HepG2 (cell line): ENCODE results near the gene SIAH3. TPM values are rescaled to one million over a fixed set of nuclear protein-coding genes. Genes with fewer than 3 reads are reported as not detected.

Source experiments
- ATAC-seq: fragments of 200-7000 bp; cut with Tn5 transposase; 3 replicates; pipeline ENCODE4 v1.9.1; 2020; ENCODE audit warnings: mild to moderate bottlenecking, moderate library complexity
- BruUV-seq: library from RNA; stranded (reverse); fragments of 400-500 nt; replicated peaks from 2 replicates; lab custom pipeline; 2021; lab: Mats Ljungman, UMichigan
- CTCF ChIA-PET: fragments of 300-600 bp; formaldehyde crosslinking; extraction: SDS; loops from one replicate; lab custom pipeline; 2021; ENCODE audit warnings: low total read pairs, inconsistent platforms, low intra/inter-chr PET ratio; lab: Yijun Ruan, JAX
- POLR2A ChIA-PET: fragments of 350-600 bp; sonication (Branson Sonifier 250); formaldehyde crosslinking; loops from one replicate; lab custom pipeline; 2020; ENCODE audit warnings: antibody characterized with exemption, inconsistent platforms; lab: Yijun Ruan, JAX
- DNase-seq: peaks from one replicate; pipeline ENCODE4 v3.0.0-alpha.2; 2015; ENCODE audit warnings: low spot score
- FAIRE-seq: peaks from 3 replicates; lab custom pipeline; 2011; peaks lifted over from hg19 to GRCh38; lab: Jason Lieb, UNC
- H2AFZ ChIP-seq: one replicate; pipeline ENCODE4 v1.6.1; 2011; ENCODE audit warnings: low read length, inconsistent platforms
- H3K27ac ChIP-seq: fragments of 300-600 bp; 3 replicates; pipeline ENCODE4 v1.8.0; 2011; ENCODE audit warnings: mixed run types, mild to moderate bottlenecking, mixed read lengths, low read length, inconsistent platforms; ENCODE audit not compliant: insufficient read depth; ENCODE audit errors: extremely low read length
- H3K27me3 ChIP-seq, 2 experiments: fragments of 200-600 bp in 1 of 2; 2 replicates in 1 of 2; 3 replicates in 1 of 2; pipeline versions ENCODE4 v1.6.0 to v1.8.0; 2011; ENCODE audit warnings: low read length in 2 of 2, mild to moderate bottlenecking in 2 of 2, moderate library complexity in 2 of 2, inconsistent platforms in 1 of 2; ENCODE audit not compliant: insufficient read depth in 2 of 2, control insufficient read depth in 1 of 2
- H3K36me3 ChIP-seq, 2 experiments: fragments of 200-600 bp in 1 of 2; replicated peaks in 1 of 2; 2 replicates in 1 of 2; 3 replicates in 1 of 2; pipeline versions ENCODE4 v1.5.1 to v1.8.0; 2011; ENCODE audit warnings: low read length in 2 of 2, inconsistent platforms in 1 of 2; ENCODE audit not compliant: insufficient read depth in 2 of 2, control insufficient read depth in 1 of 2
- H3K4me1 ChIP-seq: 2 replicates; pipeline ENCODE4 v1.5.1; 2012; ENCODE audit warnings: low read length, inconsistent platforms; ENCODE audit not compliant: insufficient read depth
- H3K4me2 ChIP-seq: 2 replicates; pipeline ENCODE4 v1.6.0; 2011; ENCODE audit warnings: low read depth, low read length, inconsistent platforms
- H3K4me3 ChIP-seq, 3 experiments: fragments of 200-600 bp in 1 of 3; sonication (generic), shearing (Covaris generic) in 1 of 3; replicated peaks in 1 of 3; 2 replicates each; pipeline ENCODE4 v1.5.1; 2011 to 2016; ENCODE audit warnings: low read length in 3 of 3, inconsistent platforms in 2 of 3, low read depth in 2 of 3, mild to moderate bottlenecking in 2 of 3, control low read depth in 1 of 3, mixed read lengths in 1 of 3; ENCODE audit not compliant: insufficient read depth in 1 of 3
- H3K79me2 ChIP-seq: one replicate; pipeline ENCODE4 v1.6.1; 2011; ENCODE audit warnings: low read length, inconsistent platforms; ENCODE audit not compliant: insufficient read depth
- H3K9ac ChIP-seq: 2 replicates; pipeline ENCODE4 v1.6.0; 2011; ENCODE audit warnings: mild to moderate bottlenecking, low read depth, low read length, inconsistent platforms; ENCODE audit not compliant: insufficient read depth
- H3K9me3 ChIP-seq: 2 replicates; pipeline ENCODE4 v1.5.1; 2012; ENCODE audit warnings: mild to moderate bottlenecking, low read length
- H4K20me1 ChIP-seq: 2 replicates; pipeline ENCODE4 v1.6.0; 2011; ENCODE audit warnings: inconsistent platforms, mild to moderate bottlenecking, low read length, moderate library complexity; ENCODE audit not compliant: insufficient read depth
- EZH2 ChIP-seq: conservative IDR thresholded peaks from 2 replicates; pipeline ENCODE4 v1.6.1; 2012; ENCODE audit warnings: mild to moderate bottlenecking, low read depth, low read length, moderate library complexity
- GLI4 ChIP-seq: sonication (generic); formaldehyde crosslinking; IDR thresholded peaks from 2 replicates; pipeline ENCODE4 v1.5.1; 2020; ENCODE audit warnings: missing genetic modification reagents, mild to moderate bottlenecking, moderate library complexity, borderline replicate concordance
- ISL2 ChIP-seq: sonication (generic); formaldehyde crosslinking; IDR thresholded peaks from 2 replicates; pipeline ENCODE4 v1.5.0; 2020; ENCODE audit warnings: missing genetic modification reagents
- MAFF ChIP-seq: IDR thresholded peaks from 2 replicates; pipeline ENCODE4 v1.6.1; 2011; ENCODE audit warnings: low read depth, low read length, improper control_type of control experiment
- MAFK ChIP-seq, 2 experiments: IDR thresholded peaks in 1 of 2; conservative IDR thresholded peaks in 1 of 2; 2 replicates each; pipeline ENCODE4 v1.6.1; 2011; ENCODE audit warnings: improper control_type of control experiment in 2 of 2, low read length in 2 of 2
- PTBP1 ChIP-seq: fragments of 200-400 bp; formaldehyde crosslinking; IDR thresholded peaks from 2 replicates; pipeline ENCODE4 v1.6.1; 2018; ENCODE audit warnings: low read length, low read depth; ENCODE audit not compliant: poor library complexity, severe bottlenecking
- SYNCRIP ChIP-seq: fragments of 200-400 bp; formaldehyde crosslinking; IDR thresholded peaks from 2 replicates; pipeline ENCODE4 v1.6.1; 2018; ENCODE audit warnings: mild to moderate bottlenecking, low read depth, low read length; ENCODE audit not compliant: insufficient read depth
- TEAD3 ChIP-seq: optimal IDR thresholded peaks from 2 replicates; pipeline ENCODE3; 2016; ENCODE audit warnings: borderline replicate concordance
- THAP8 ChIP-seq: sonication (generic); formaldehyde crosslinking; IDR thresholded peaks from 2 replicates; pipeline ENCODE4 v1.5.1; 2020; ENCODE audit warnings: missing genetic modification reagents, mild to moderate bottlenecking, borderline replicate concordance
- WIZ ChIP-seq: sonication (generic); formaldehyde crosslinking; IDR thresholded peaks from 2 replicates; pipeline ENCODE4 v1.5.1; 2020; ENCODE audit warnings: mild to moderate bottlenecking, missing genetic modification reagents
- ZBTB1 ChIP-seq: sonication (generic); formaldehyde crosslinking; IDR thresholded peaks from 2 replicates; pipeline ENCODE4 v1.4.0; 2020; ENCODE audit warnings: missing genetic modification reagents, borderline replicate concordance
- ZNF224 ChIP-seq: sonication (generic); formaldehyde crosslinking; IDR thresholded peaks from 2 replicates; pipeline ENCODE4 v1.5.0; 2020; ENCODE audit warnings: mild to moderate bottlenecking, missing genetic modification reagents
- ZNF264 ChIP-seq: sonication (generic); formaldehyde crosslinking; IDR thresholded peaks from 2 replicates; pipeline ENCODE4 v1.4.0; 2020; ENCODE audit warnings: missing genetic modification reagents
- ZNF318 ChIP-seq: sonication (generic); formaldehyde crosslinking; IDR thresholded peaks from 2 replicates; pipeline ENCODE4 v1.4.0; 2020; ENCODE audit warnings: mild to moderate bottlenecking, missing genetic modification reagents
- ZNF367 ChIP-seq: sonication (generic); formaldehyde crosslinking; IDR thresholded peaks from 2 replicates; pipeline ENCODE4 v1.4.0; 2020; ENCODE audit warnings: missing genetic modification reagents, borderline replicate concordance
- ZNF572 ChIP-seq: sonication (generic); formaldehyde crosslinking; IDR thresholded peaks from 2 replicates; pipeline ENCODE4 v1.5.1; 2020; ENCODE audit warnings: mild to moderate bottlenecking, missing genetic modification reagents
- ZSCAN25 ChIP-seq: sonication (generic); formaldehyde crosslinking; IDR thresholded peaks from 2 replicates; pipeline ENCODE4 v1.8.0; 2022; ENCODE audit warnings: mild to moderate bottlenecking, missing genetic modification reagents
- WGBS: methylation state at CpG from one replicate; pipeline ENCODE4 v1.1.6; 2017; ENCODE audit warnings: low lambda C conversion rate; 5-methylcytosine and 5-hydroxymethylcytosine counted together
- in situ Hi-C: cut with HindIII; loops from 2 replicates; pipeline ENCODE4 v1.10.0; 2017; ENCODE audit warnings: low pct_unique_long_range_greater_than_20kb; ENCODE audit not compliant: extremely low pct_ligation_motif_present
- intact Hi-C: fragments of 100-400 bp; cut with micrococcal nuclease; formaldehyde crosslinking; loops from one replicate; pipeline ENCODE4 v1.10.0; 2022; ENCODE audit not compliant: unreplicated experiment
- polyA plus RNA-seq, 8 experiments: library from polyadenylated mRNA; depleted of rRNA in 3 of 8; stranded (reverse) in 7 of 8; unstranded in 1 of 8; fragments of >200 nt; fragmentation: Illumina TruSeq in 4 of 8; extraction: Trizol in 4 of 8; gene quantifications; 2 replicates each; pipeline versions ENCODE4 v1.2.1 to v1.2.3, GENCODE V29; 2011 to 2016; ENCODE audit warnings: low read depth in 4 of 8, missing spikeins in 1 of 8, mixed read lengths in 1 of 8; ENCODE audit not compliant: insufficient read depth in 1 of 8
- total RNA-seq, 5 experiments: library from RNA; depleted of rRNA; stranded (reverse); fragments of >200 nt; fragmentation: Illumina TruSeq; extraction: Trizol; gene quantifications; 2 replicates each; pipeline ENCODE4 v1.2.3, GENCODE V29; 2016; ENCODE audit warnings: low read depth in 1 of 5

SIAH3 gene
- total and polyA plus RNA-seq, 2 of the 13 experiments (the other 11 are each of a cell fraction or from before 2014, with no cell fraction given) = not detected

DNA sequence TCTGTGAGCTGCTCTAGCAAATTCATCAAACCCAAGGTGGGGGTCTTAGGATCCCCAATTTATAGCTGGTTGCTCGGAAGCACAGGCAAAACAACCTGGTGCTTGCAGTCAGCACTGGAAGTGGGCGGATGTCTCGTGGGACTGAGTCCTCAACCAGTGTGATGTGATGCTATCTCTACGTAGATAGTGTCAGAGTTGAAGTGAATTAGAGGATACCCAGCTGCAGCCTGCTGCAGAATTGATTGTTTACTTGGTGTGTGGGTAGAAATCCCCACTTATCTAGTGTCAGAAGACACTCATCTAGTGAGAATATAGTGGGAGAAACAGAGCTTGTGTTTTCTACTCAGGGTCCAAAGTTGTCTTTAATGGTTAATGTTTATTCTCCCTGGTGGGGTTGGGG, 86.1 kb downstream of the SIAH3 start (continued):
- TF ChIP-seq ZNF318 (CRISPR knock-in tag) (no peak), ZBTB1 (CRISPR knock-in tag) (no peak), ZNF224 (CRISPR knock-in tag) (no peak)

DNA sequence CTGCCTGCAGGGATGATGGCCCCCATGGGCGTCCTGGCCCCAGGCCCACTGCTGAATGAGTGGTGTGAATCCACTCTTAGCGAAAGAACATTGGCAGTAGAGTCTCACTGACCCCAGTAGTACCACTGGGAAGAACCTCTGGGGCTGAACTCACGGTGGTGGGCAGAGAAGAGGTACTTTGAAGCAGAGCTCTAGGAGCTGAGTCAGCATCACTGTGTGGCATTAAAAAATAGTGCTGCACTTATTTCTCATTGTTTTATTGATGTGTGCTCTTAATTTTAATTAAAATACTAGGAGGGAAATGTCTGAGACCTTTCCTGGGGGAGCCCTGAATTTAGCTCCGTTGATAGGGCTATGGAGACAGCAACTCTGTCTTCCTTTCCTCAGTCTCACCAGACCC, 88.1 kb downstream of the SIAH3 start:
- 20% methylated on average over 4 of the region's 4 CpGs for WGBS
- Histone ChIP-seq H3K9ac (no peak overlapping the region), H3K4me1 (peaks cover 13% of the 10 kb centered on the region), H3K4me2 (no peak overlapping the region), H4K20me1 (no peaks in the 10 kb centered on the region), H2AFZ (no peak overlapping the region), H3K27me3 (no peaks in the 10 kb centered on the region), H3K4me3 (no peak overlapping the region), H3K27ac (no peak overlapping the region), H3K36me3 (no peaks in the 10 kb centered on the region), H3K9me3 (no peaks in the 10 kb centered on the region), H3K79me2 (no peaks in the 10 kb centered on the region)
- POLR2A ChIA-PET = no interaction called here
- BruUV-seq = no TSS peak
- DNase-seq (no peak), ATAC-seq (no peak), FAIRE-seq (no peak)
- CTCF ChIA-PET = no interaction called here
- intact Hi-C loops = no loop called here
- in situ Hi-C loops = no loop called here
- TF ChIP-seq MAFF (peak; percentile 52), ZSCAN25 (no peak), ZNF264 (no peak), ZNF572 (CRISPR knock-in tag) (no peak), ZNF367 (CRISPR knock-in tag) (no peak), MAFK (conservative IDR thresholded peaks at IDR 0.05 in 1 of 2, IDR thresholded peaks at IDR 0.05 in 1 of 2; ENCODE audit: low read length in 2 of 2) (peak; percentile 55 to 75; a peak in 3 of 4 replicates), SYNCRIP (no peak), GLI4 (CRISPR knock-in tag) (no peak), EZH2 (no peak), WIZ (CRISPR knock-in tag) (no peak), PTBP1 (no peak), THAP8 (CRISPR knock-in tag) (no peak), ISL2 (CRISPR knock-in tag) (no peak), TEAD3 (no peak)
